OCI-M1 (cell line): Measurements from ENCODE around the gene LYVE1.
A peak's percentile ranks its signal among the peaks of the same experiment; 100 is the strongest.

Experiments
- DNase-seq: peaks from one replicate; lab custom pipeline; 2025; lab: John Stamatoyannopoulos, UW

Gene LYVE1

DNA sequence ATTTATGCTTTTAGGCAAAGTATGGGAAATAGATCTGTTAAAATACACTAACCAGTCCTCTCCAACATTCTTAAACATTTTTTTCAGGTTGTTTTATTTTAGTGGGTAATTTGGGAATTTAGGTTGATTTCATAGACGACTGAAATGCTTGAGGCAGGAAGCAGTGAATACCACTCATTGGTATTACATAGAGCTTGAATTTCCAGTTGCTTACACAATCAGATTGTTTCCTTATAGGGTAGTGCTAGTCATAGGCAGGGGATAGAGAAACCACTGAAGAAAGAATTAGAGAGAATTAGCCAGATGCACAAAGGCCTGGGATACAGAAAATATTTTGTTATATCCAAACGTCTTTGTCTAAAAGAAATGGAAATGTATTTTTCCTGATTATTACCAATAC lies 23.9 kb upstream of the LYVE1 start:
- DNase-seq = peak; percentile 70

GRCh38 chr11:10591741-10592140 lies 23.3 kb upstream of the LYVE1 start:
- DNase-seq = no peak

DNA sequence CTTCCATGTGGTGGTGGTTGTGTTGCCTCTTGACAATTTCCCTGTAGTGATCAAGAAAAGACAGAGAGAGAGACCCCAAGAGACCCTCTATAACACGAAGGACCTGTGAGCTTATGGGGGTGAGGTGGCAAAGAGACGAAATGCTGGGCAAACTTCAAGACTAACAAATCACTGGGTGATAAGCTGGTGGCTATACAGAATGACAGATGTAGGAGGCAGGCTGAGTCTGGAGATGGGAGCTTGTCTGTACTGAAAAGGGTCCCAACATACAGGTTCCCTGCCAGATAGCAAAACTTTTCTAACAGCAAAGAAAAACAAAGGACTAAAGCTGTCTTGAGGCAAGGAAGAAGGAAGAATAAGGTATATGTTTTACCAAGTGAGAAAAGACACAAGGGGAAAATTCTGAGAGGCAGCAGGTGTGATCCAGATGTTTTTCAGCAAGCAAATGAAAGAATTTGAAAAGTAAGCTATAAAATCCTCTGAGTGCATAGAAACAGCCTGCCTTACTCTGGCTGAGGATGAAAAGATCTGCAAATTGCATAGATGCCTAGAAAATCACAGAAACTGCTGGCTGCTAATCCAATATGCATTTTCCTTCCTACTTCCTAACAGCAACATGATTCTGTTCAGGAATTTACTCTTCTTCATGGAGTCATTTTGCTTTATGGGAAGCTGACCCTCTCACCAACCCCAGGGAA lies 21.9 kb upstream of the LYVE1 start:
- DNase-seq = no peak

GRCh38 chr11:10588904-10589303 lies 20.4 kb upstream of the LYVE1 start:
- peak; percentile 92 for DNase-seq

DNA sequence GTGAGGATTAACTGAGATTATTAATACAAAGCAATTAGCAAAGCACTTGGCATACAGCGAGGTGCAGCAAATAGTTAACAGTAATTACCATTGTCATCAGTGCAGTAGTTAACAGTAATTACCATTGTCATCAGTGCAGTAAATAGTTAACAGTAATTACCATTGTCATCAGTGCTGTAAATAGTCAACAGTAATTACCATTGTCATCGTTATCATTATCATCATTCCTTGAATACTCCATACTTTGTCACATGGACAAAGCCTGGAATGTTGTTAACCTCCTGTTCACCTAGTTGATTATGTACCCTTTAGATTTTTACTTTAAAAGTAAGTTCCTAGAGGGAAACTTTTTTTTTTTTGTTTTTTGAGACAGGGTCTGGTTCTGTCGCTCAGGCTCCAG lies 19.5 kb upstream of the LYVE1 start:
- no peak for DNase-seq

DNA sequence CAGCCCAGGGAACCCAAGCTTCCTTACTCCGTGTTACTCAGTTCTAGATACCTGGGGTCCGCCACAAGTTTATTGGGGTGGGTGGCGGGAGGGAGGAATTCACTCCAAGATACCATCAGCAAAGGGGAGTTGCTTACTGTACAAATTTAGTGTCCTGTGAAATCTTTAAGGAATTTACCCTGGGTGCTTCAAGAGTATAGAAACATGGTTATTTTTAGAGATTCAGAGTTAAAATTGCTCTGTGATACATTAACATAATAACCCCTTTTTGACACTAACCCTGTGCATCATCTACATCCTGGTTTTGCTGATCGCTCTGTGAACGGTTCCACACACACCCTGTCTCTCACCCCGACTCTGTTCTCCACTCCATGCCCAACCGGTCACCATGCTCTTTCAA lies 18.9 kb upstream of the LYVE1 start:
- no peak for DNase-seq

DNA sequence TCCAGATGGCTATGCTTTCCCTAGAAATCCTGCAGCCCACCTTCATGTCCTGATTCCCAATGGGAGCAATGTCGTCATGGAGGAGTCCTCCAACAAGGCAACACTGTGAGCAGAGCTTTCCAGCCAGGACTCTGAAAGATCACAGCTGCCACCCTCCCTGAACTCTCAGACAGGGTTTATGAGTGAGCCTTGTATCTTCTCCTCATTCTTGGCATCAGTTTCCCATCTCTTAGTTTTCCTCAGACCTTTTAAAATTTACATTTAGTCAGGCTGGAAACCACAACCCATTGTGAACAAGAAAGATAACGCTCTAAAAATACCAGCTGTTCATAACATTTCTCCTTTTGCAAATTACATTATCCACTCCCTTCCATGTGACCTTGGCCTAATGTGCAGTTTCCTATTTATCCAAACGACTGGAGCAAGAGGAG lies 15.6 kb upstream of the LYVE1 start:
- DNase-seq = peak; percentile 86

- DNase-seq = peak; percentile 35
Observed at GRCh38 chr11:10581481-10582019, 13.1 kb upstream of the LYVE1 start.

- DNase-seq = no peak
Observed at GRCh38 chr11:10580623-10581022, 12.2 kb upstream of the LYVE1 start.

DNA sequence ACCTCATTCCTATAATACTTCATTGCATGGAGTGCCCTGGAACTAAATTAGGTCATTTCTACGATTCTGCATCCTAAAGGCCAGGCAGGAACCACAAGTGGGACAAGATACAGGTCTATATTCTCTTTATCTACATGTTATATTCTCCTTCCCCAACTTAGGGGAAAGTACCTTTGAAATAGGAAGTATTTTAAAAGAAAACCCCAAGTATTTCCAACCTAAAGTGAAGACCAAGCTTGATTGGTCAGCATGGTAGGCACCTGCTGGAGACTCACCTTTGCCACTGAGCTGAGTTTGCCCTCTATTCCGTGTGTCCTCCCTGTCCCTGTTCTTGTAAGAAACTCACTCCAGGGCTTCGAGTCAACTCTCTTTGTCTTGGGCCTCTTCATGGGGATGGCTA lies 11.2 kb upstream of the LYVE1 start:
- DNase-seq = no peak

GRCh38 chr11:10576035-10576398 lies 7.6 kb upstream of the LYVE1 start:
- DNase-seq = no peak

GRCh38 chr11:10575346-10576034 lies 7.0 kb upstream of the LYVE1 start:
- no peak for DNase-seq

- no peak for DNase-seq
Observed at GRCh38 chr11:10573556-10573955, 5.1 kb upstream of the LYVE1 start.

- no peak for DNase-seq
Observed at GRCh38 chr11:10573028-10573427, 4.6 kb upstream of the LYVE1 start.

GRCh38 chr11:10572533-10572932 lies 4.1 kb upstream of the LYVE1 start:
- no peak for DNase-seq

DNA sequence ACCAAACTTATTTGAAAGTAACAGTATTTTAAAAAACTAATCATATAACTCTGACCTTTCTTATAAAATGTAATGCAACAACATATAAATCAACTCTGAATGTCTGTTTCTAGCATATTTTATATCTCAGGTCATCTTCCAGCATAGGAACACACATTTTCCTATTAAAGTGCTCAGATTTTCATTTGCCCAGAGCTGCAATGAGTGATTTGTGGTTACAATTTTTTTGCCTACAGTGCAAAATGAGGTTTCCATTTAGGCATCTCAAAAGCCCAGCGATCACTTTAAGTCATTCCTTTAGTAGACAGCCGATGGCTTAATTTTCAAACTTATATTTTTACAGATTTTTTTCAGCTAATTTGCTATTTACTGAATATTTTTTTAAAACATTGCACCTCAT lies 1.0 kb downstream of the LYVE1 start:
- DNase-seq = no peak

DNA sequence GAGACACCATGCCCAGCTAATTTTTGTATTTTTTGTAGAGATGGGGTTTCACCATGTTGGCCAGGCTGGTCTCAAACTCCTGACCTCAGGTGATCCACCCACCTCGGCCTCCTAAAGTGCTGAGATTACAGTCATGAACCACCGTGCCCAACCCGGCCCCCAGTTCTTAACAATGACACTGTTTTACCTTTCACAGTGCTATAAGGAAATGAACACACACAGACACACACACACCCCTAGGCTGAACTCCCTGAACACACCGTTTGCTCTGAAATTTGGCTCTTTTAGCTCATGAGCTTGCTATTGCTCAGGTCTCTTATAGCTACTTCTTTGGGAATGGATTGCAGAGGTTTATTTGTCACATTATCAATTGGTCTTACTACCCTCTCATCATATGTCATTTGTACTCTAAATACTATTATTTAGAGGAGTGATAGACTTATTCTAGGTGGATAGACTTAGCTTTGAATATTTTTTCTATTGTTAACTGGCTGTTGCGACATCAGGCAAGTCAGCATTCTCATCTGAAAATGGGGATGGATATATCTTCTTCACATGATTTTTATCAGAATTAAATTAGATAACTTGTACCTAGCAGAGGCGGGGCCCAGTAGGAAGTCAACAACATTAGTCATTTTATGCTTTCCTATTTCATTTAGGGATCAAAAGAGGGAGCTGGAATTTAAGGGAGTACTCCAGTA lies 2.1 kb downstream of the LYVE1 start:
- no peak for DNase-seq

DNA sequence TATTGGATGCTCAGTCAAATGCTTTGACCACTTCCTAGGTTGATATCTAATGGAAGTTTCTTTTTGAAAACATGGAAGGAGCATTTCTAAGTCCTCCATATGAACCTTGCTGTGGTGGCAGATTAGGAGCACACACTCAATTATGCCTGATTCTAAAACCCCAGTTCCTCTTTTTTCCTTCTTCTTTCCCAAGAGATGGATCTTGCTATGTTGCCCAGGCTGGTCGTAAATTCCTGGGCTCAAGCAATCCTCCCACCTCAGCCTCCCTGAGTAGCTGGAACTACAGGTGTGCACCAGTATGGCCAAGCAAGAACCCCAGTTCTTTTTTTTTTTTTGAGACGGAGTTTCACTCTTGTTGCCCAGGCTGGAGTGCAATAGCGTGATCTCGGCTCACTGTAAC lies 3.0 kb downstream of the LYVE1 start:
- DNase-seq = peak; percentile 13

- DNase-seq = peak; percentile 68
Observed at GRCh38 chr11:10564696-10565318, 3.7 kb downstream of the LYVE1 start.

GRCh38 chr11:10564030-10564429 lies 4.4 kb downstream of the LYVE1 start:
- no peak for DNase-seq

- DNase-seq = no peak
Observed at GRCh38 chr11:10561947-10562346, 6.5 kb downstream of the LYVE1 start.

DNA sequence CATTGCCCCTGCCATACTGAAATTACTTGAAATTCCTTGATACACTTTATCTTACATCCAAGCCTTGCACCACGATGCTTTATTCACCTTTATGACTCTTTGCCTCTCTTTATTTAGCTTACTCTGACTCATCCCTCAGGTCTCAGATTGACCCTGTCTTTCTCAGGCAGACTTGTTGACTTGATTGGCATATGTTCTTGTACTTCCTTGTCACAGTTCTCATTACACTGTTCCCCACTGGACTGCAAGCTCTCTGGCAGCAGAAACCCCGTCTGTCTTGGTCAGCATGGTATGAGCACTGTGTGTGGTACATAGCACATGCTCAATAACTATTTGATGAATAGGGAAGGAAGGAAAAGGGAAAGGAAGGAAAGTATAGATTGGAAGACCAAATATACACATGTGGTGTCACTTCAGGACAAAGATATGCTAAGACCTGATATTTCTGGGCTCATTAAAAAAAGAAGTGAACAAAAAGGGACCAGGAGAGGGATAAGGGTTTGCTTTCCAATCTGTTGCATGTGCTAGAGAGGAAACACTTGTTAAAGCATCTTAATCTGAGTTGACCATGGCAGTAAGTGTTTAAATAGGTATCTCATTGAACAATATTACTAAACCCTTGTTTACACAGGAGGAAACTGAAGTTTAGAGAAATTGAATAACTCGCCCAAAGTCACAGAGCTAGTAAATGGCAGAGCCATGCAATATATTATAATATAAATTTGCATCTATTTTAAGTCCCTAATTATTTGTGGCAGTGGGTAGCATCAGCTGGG lies 7.2 kb downstream of the LYVE1 start:
- DNase-seq = no peak
